HepG2 (cell line): ENCODE data around the gene NF2. TPM values are rescaled to one million over a fixed set of nuclear protein-coding genes. Genes with fewer than 3 reads are reported as not detected.

Source experiments
- ATF7-NPFF ChIP-seq: sonication (generic); formaldehyde crosslinking; IDR thresholded peaks from 2 replicates; pipeline ENCODE4 v1.8.1; 2023; ENCODE audit warnings: mild to moderate bottlenecking, low read depth, missing genetic modification reagents, moderate library complexity
- ATRX ChIP-seq: sonication (generic); formaldehyde crosslinking; IDR thresholded peaks from 2 replicates; pipeline ENCODE4 v1.4.0; 2020; ENCODE audit warnings: missing genetic modification reagents, borderline replicate concordance
- CCDC6 ChIP-seq: sonication (generic); formaldehyde crosslinking; IDR thresholded peaks from 2 replicates; pipeline ENCODE4 v1.8.1; 2022; ENCODE audit warnings: mild to moderate bottlenecking, missing genetic modification reagents, moderate library complexity
- EP300 ChIP-seq, 3 experiments: sonication (generic) in 1 of 3; formaldehyde crosslinking in 1 of 3; IDR thresholded peaks; 2 replicates each; pipeline versions ENCODE4 v1.5.1 to v1.6.1; 2011 to 2020; ENCODE audit warnings: low read depth in 2 of 3, low read length in 2 of 3, borderline replicate concordance in 1 of 3, improper control_type of control experiment in 1 of 3, mild to moderate bottlenecking in 1 of 3, missing genetic modification reagents in 1 of 3, moderate library complexity in 1 of 3
- FOXO1 ChIP-seq: sonication (generic); formaldehyde crosslinking; IDR thresholded peaks from 2 replicates; pipeline ENCODE4 v1.4.0; 2020; ENCODE audit warnings: missing genetic modification reagents
- HOXA5 ChIP-seq: sonication (generic); formaldehyde crosslinking; IDR thresholded peaks from 2 replicates; pipeline ENCODE4 v1.4.0; 2020; ENCODE audit warnings: missing genetic modification reagents
- KLF13 ChIP-seq: sonication (generic); formaldehyde crosslinking; IDR thresholded peaks from 2 replicates; pipeline ENCODE4 v1.4.0; 2020; ENCODE audit warnings: mild to moderate bottlenecking, missing genetic modification reagents
- MED8 ChIP-seq: sonication (generic); formaldehyde crosslinking; IDR thresholded peaks from 2 replicates; pipeline ENCODE4 v1.8.1; 2023; ENCODE audit warnings: mild to moderate bottlenecking, missing genetic modification reagents; ENCODE audit not compliant: insufficient replicate concordance
- MIER2 ChIP-seq: IDR thresholded peaks from 2 replicates; pipeline ENCODE4 v1.6.1; 2016; ENCODE audit warnings: missing biosample characterization, missing genetic modification reagents
- NCOA2 ChIP-seq: sonication (generic); formaldehyde crosslinking; IDR thresholded peaks from 2 replicates; pipeline ENCODE4 v1.8.0; 2022; ENCODE audit warnings: inconsistent platforms
- NFATC3 ChIP-seq: sonication (generic); formaldehyde crosslinking; IDR thresholded peaks from 2 replicates; pipeline ENCODE4 v1.5.1; 2020; ENCODE audit warnings: mild to moderate bottlenecking, missing genetic modification reagents
- PAF1 ChIP-seq: IDR thresholded peaks from 2 replicates; pipeline ENCODE4 v1.6.1; 2016; ENCODE audit warnings: missing genetic modification reagents, missing compliant biosample characterization
- SALL2 ChIP-seq: sonication (generic); formaldehyde crosslinking; IDR thresholded peaks from 2 replicates; pipeline ENCODE4 v1.8.1; 2023; ENCODE audit warnings: mild to moderate bottlenecking, missing genetic modification reagents, inconsistent platforms
- SP5 ChIP-seq: IDR thresholded peaks from 2 replicates; pipeline ENCODE4 v1.6.1; 2016; ENCODE audit warnings: low read depth, borderline replicate concordance
- SRSF1 ChIP-seq: fragments of 200-400 bp; formaldehyde crosslinking; optimal IDR thresholded peaks from 2 replicates; pipeline ENCODE3; 2017; ENCODE audit warnings: mild to moderate bottlenecking, low read depth, low read length, moderate library complexity
- SRY ChIP-seq: sonication (generic); formaldehyde crosslinking; IDR thresholded peaks from 2 replicates; pipeline ENCODE4 v1.8.0; 2022; ENCODE audit warnings: mild to moderate bottlenecking, missing genetic modification reagents
- TIGD3 ChIP-seq: sonication (generic); formaldehyde crosslinking; IDR thresholded peaks from 2 replicates; pipeline ENCODE4 v1.5.1; 2020; ENCODE audit warnings: mild to moderate bottlenecking, missing genetic modification reagents, borderline replicate concordance
- ZNF124 ChIP-seq: sonication (generic); formaldehyde crosslinking; IDR thresholded peaks from 2 replicates; pipeline ENCODE4 v1.4.0; 2020; ENCODE audit warnings: missing genetic modification reagents
- ZNF335 ChIP-seq: sonication (generic); formaldehyde crosslinking; IDR thresholded peaks from 2 replicates; pipeline ENCODE4 v1.4.0; 2020; ENCODE audit warnings: missing genetic modification reagents
- ZNF788 ChIP-seq: sonication (generic); formaldehyde crosslinking; IDR thresholded peaks from 2 replicates; pipeline ENCODE4 v1.5.0; 2020; ENCODE audit warnings: mild to moderate bottlenecking, missing genetic modification reagents, borderline replicate concordance
- polyA plus RNA-seq, 8 experiments: library from polyadenylated mRNA; depleted of rRNA in 3 of 8; stranded (reverse) in 7 of 8; unstranded in 1 of 8; fragments of >200 nt; fragmentation: Illumina TruSeq in 4 of 8; extraction: Trizol in 4 of 8; gene quantifications; 2 replicates each; pipeline versions ENCODE4 v1.2.1 to v1.2.3, GENCODE V29; 2011 to 2016; ENCODE audit warnings: low read depth in 4 of 8, missing spikeins in 1 of 8, mixed read lengths in 1 of 8; ENCODE audit not compliant: insufficient read depth in 1 of 8
- total RNA-seq, 5 experiments: library from RNA; depleted of rRNA; stranded (reverse); fragments of >200 nt; fragmentation: Illumina TruSeq; extraction: Trizol; gene quantifications; 2 replicates each; pipeline ENCODE4 v1.2.3, GENCODE V29; 2016; ENCODE audit warnings: low read depth in 1 of 5
- TF ChIP-seq, protein P1 (sequence below): sonication (generic); formaldehyde crosslinking; IDR thresholded peaks from 2 replicates; pipeline ENCODE4 v1.5.0; 2020; ENCODE audit warnings: missing genetic modification reagents
- TF ChIP-seq, protein P2 (sequence below), 2 experiments: IDR thresholded peaks; 2 replicates each; pipeline ENCODE4 v1.6.1; 2011 to 2012; ENCODE audit warnings: low read length in 2 of 2, borderline replicate concordance in 1 of 2, low read depth in 1 of 2, mild to moderate bottlenecking in 1 of 2, moderate library complexity in 1 of 2

Gene NF2
- total and polyA plus RNA-seq, 2 of the 13 experiments (the other 11 are each of a cell fraction or from before 2014, with no cell fraction given), result 9.3 to 33.3 TPM

- TF ChIP-seq MED8 (CRISPR knock-in tag), result no peak
- no peak for TF ChIP-seq NFATC3
- TF ChIP-seq ZNF124, result no peak
- TF ChIP-seq FOXO1 (CRISPR knock-in tag), result peak; percentile 52; the same call in 1 of the 2 replicates
- peak; percentile 46; the same call in 1 of the 2 replicates for TF ChIP-seq MIER2 (CRISPR knock-in tag)
- no peak for TF ChIP-seq PAF1
- TF ChIP-seq CCDC6, result no peak
- peak; percentile 14; the same call in 1 of the 2 replicates for TF ChIP-seq NCOA2 (CRISPR knock-in tag)
- no peak for TF ChIP-seq KLF13 (CRISPR knock-in tag)
- TF ChIP-seq, protein P1, sequence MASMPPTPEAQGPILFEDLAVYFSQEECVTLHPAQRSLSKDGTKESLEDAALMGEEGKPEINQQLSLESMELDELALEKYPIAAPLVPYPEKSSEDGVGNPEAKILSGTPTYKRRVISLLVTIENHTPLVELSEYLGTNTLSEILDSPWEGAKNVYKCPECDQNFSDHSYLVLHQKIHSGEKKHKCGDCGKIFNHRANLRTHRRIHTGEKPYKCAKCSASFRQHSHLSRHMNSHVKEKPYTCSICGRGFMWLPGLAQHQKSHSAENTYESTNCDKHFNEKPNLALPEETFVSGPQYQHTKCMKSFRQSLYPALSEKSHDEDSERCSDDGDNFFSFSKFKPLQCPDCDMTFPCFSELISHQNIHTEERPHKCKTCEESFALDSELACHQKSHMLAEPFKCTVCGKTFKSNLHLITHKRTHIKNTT, result no peak
- no peak for TF ChIP-seq ATRX (CRISPR knock-in tag)
- no peak for TF ChIP-seq ZNF335
- no peak for TF ChIP-seq ZNF788 (CRISPR knock-in tag)
- peak; percentile 21; the same call in 1 of the 2 replicates for TF ChIP-seq SP5 (CRISPR knock-in tag)
- no peak for TF ChIP-seq HOXA5 (CRISPR knock-in tag)
- TF ChIP-seq TIGD3 (CRISPR knock-in tag), result no peak
- no peak for TF ChIP-seq SALL2 (CRISPR knock-in tag)
- TF ChIP-seq, protein P2, sequence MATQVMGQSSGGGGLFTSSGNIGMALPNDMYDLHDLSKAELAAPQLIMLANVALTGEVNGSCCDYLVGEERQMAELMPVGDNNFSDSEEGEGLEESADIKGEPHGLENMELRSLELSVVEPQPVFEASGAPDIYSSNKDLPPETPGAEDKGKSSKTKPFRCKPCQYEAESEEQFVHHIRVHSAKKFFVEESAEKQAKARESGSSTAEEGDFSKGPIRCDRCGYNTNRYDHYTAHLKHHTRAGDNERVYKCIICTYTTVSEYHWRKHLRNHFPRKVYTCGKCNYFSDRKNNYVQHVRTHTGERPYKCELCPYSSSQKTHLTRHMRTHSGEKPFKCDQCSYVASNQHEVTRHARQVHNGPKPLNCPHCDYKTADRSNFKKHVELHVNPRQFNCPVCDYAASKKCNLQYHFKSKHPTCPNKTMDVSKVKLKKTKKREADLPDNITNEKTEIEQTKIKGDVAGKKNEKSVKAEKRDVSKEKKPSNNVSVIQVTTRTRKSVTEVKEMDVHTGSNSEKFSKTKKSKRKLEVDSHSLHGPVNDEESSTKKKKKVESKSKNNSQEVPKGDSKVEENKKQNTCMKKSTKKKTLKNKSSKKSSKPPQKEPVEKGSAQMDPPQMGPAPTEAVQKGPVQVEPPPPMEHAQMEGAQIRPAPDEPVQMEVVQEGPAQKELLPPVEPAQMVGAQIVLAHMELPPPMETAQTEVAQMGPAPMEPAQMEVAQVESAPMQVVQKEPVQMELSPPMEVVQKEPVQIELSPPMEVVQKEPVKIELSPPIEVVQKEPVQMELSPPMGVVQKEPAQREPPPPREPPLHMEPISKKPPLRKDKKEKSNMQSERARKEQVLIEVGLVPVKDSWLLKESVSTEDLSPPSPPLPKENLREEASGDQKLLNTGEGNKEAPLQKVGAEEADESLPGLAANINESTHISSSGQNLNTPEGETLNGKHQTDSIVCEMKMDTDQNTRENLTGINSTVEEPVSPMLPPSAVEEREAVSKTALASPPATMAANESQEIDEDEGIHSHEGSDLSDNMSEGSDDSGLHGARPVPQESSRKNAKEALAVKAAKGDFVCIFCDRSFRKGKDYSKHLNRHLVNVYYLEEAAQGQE (IDR thresholded peaks at IDR 0.05; ENCODE audit: borderline replicate concordance in 1 of 2, low read depth in 1 of 2, low read length in 2 of 2), result peak in 1 of 2 experiments; percentile 17; a peak in 1 of 4 replicates
- TF ChIP-seq SRY (CRISPR knock-in tag), result no peak
- TF ChIP-seq SRSF1, result peak; percentile 70
- TF ChIP-seq EP300 (IDR thresholded peaks at IDR 0.05; ENCODE audit: low read depth in 2 of 2, low read length in 2 of 2), result no peak; a peak in 1 of 4 replicates
- peak; percentile 32; the same call in 1 of the 2 replicates for TF ChIP-seq EP300 (CRISPR knock-in tag; IDR thresholded peaks at IDR 0.05; ENCODE audit: borderline replicate concordance)
- TF ChIP-seq ATF7-NPFF (CRISPR knock-in tag), result no peak
These were observed 101.3 kb downstream of the NF2 start (continued) for GRCh38 chr22:29704528-29705285.
